Tibial nerve (tissue), 4 donors: ENCODE results near the gene LIN7A.

Experiments used
- EP300 ChIP-seq, 2 donors: sonication (generic); formaldehyde crosslinking; IDR thresholded peaks; one replicate each; pipeline ENCODE4 v1.6.1; 2017; ENCODE audit warnings: antibody characterized with exemption in 2 of 2, mild to moderate bottlenecking in 1 of 2
- POLR2A ChIP-seq, 2 donors: fragments of 450-650 bp; IDR thresholded peaks; one replicate each; pipeline ENCODE4 v1.6.1; 2017; ENCODE audit warnings: antibody characterized with exemption in 2 of 2, mild to moderate bottlenecking in 2 of 2, moderate library complexity in 2 of 2
- TF ChIP-seq, protein P1 (sequence below), 5 experiments: fragments of 200-600 bp in 3 of 5; fragments of 450-650 bp in 2 of 5; sonication (generic) in 3 of 5; IDR thresholded peaks; one replicate each; pipeline ENCODE4 v1.5.1; 2016 to 2019; ENCODE audit warnings: antibody characterized with exemption in 5 of 5, mild to moderate bottlenecking in 3 of 5, moderate library complexity in 2 of 5

DNA sequence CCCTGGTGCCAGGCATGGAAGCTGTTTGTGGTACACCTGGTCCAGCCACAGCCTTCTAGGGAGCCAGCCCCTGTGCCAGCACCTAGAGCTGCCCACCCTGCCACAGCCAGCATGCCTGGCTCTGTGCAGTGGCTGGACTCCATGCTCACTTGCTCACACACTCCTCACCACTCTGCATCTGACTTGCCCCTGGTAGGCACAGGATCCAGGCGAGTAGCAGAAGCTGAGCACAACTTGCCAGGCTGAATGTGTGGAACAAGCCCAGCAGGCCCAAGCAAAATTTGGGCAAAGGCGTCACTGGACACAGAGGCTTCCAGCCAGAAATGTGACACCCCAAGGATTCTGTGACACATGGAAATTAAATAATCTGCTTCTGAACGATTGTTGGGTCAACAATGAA, 114.3 kb downstream of the LIN7A start:
- TF ChIP-seq, protein P1, sequence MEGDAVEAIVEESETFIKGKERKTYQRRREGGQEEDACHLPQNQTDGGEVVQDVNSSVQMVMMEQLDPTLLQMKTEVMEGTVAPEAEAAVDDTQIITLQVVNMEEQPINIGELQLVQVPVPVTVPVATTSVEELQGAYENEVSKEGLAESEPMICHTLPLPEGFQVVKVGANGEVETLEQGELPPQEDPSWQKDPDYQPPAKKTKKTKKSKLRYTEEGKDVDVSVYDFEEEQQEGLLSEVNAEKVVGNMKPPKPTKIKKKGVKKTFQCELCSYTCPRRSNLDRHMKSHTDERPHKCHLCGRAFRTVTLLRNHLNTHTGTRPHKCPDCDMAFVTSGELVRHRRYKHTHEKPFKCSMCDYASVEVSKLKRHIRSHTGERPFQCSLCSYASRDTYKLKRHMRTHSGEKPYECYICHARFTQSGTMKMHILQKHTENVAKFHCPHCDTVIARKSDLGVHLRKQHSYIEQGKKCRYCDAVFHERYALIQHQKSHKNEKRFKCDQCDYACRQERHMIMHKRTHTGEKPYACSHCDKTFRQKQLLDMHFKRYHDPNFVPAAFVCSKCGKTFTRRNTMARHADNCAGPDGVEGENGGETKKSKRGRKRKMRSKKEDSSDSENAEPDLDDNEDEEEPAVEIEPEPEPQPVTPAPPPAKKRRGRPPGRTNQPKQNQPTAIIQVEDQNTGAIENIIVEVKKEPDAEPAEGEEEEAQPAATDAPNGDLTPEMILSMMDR (IDR thresholded peaks at IDR 0.05), result no peak
- TF ChIP-seq POLR2A (IDR thresholded peaks at IDR 0.05) (no peak), EP300 (IDR thresholded peaks at IDR 0.05) (no peak)
